Measurements from ENCODE around the gene ENTREP1. TPM values are rescaled to one million over a fixed set of nuclear protein-coding genes. Genes with fewer than 3 reads are reported as not detected.

ENTREP1 gene
- total and polyA plus RNA-seq, 2 donors (not counting 1 experiment from before 2014, with no cell fraction given): not detected

GRCh38 chr9:69342769-69343168 lies 17.8 kb downstream of the ENTREP1 start:
- no peaks in the 10 kb centered on the region for H3K9me3 ChIP-seq (ENCODE audit: control extremely low read depth in 1 of 3, control insufficient read depth in 2 of 3, insufficient read depth in 1 of 3, low read length in 2 of 3)
- H3K27me3 ChIP-seq (replicated peaks in 1 of 4; ENCODE audit: control extremely low read depth in 1 of 4, control insufficient read depth in 3 of 4, insufficient read depth in 4 of 4, low read length in 3 of 4): no peaks in the 10 kb centered on the region
- no peaks in the 10 kb centered on the region for H3K4me1 ChIP-seq (ENCODE audit: control insufficient read depth in 2 of 2, insufficient read depth in 2 of 2, low read length in 2 of 2)
- H2AFZ ChIP-seq (ENCODE audit: insufficient read depth, low read depth, low read length, poor library complexity, severe bottlenecking): no peak overlapping the region
- no peak overlapping the region for H3K9ac ChIP-seq (ENCODE audit: low read length)
- intact Hi-C loops (cut with micrococcal nuclease): no loop called here
- no peaks in the 10 kb centered on the region for H4K20me1 ChIP-seq (ENCODE audit: control insufficient read depth, insufficient read depth, low read length, poor library complexity, severe bottlenecking)
- H3K4me3 ChIP-seq (ENCODE audit: control extremely low read depth in 1 of 5, extremely low read depth in 1 of 5, insufficient read depth in 1 of 5, low read depth in 2 of 5, low read length in 4 of 5): no peak overlapping the region
- POLR2A ChIA-PET: no interaction called here
- 71% methylated on average over 1 of the region's 1 CpG for WGBS (ENCODE audit: insufficient coverage)
- DNase-seq: no peak
- no peak overlapping the region for H3K27ac ChIP-seq (ENCODE audit: low read length in 2 of 2)
- no peak for ATAC-seq (ENCODE audit: low read depth)
- Mint-ChIP-seq H3K4me1 (no peaks in the 10 kb centered on the region), H3K27me3 (peaks cover 13% of the 10 kb centered on the region), H3K27ac (no peak overlapping the region), H3K4me3 (no peak overlapping the region), H3K9me3 (ENCODE audit: insufficient read depth) (no peaks in the 10 kb centered on the region)
- TF ChIP-seq CTCF (IDR thresholded peaks at IDR 0.05): no peak
- TF ChIP-seq EZH2 (IDR thresholded peaks at IDR 0.05; ENCODE audit: borderline replicate concordance, insufficient read depth, low read depth, low read length, poor library complexity, severe bottlenecking): no peak
- H3K4me2 ChIP-seq (replicated peaks; ENCODE audit: low read depth, low read length, poor library complexity, severe bottlenecking): no peak overlapping the region
- H3K79me2 ChIP-seq (ENCODE audit: control insufficient read depth, insufficient read depth, low read length): no peaks in the 10 kb centered on the region
- CTCF ChIA-PET: no interaction called here
- no peaks in the 10 kb centered on the region for H3K36me3 ChIP-seq (replicated peaks in 1 of 2; ENCODE audit: control extremely low read depth in 1 of 2, control insufficient read depth in 1 of 2, extremely low read depth in 1 of 2, insufficient read depth in 2 of 2, low read length in 1 of 2)

- H3K79me2 ChIP-seq (ENCODE audit: control insufficient read depth, insufficient read depth, low read length): no peaks in the 10 kb centered on the region
- H3K4me2 ChIP-seq (replicated peaks; ENCODE audit: low read depth, low read length, poor library complexity, severe bottlenecking): no peak overlapping the region
- no peak overlapping the region for H2AFZ ChIP-seq (ENCODE audit: insufficient read depth, low read depth, low read length, poor library complexity, severe bottlenecking)
- H3K4me3 ChIP-seq (ENCODE audit: control extremely low read depth in 1 of 5, extremely low read depth in 1 of 5, insufficient read depth in 1 of 5, low read depth in 2 of 5, low read length in 4 of 5): no peak overlapping the region
- Mint-ChIP-seq H3K4me3 (no peak overlapping the region), H3K27ac (no peak overlapping the region), H3K27me3 (peaks cover 17% of the 10 kb centered on the region), H3K4me1 (no peaks in the 10 kb centered on the region), H3K9me3 (ENCODE audit: insufficient read depth) (no peaks in the 10 kb centered on the region)
- H3K4me1 ChIP-seq (ENCODE audit: control insufficient read depth in 2 of 2, insufficient read depth in 2 of 2, low read length in 2 of 2): no peaks in the 10 kb centered on the region
- H3K36me3 ChIP-seq (replicated peaks in 1 of 2; ENCODE audit: control extremely low read depth in 1 of 2, control insufficient read depth in 1 of 2, extremely low read depth in 1 of 2, insufficient read depth in 2 of 2, low read length in 1 of 2): no peaks in the 10 kb centered on the region
- H3K9me3 ChIP-seq (ENCODE audit: control extremely low read depth in 1 of 3, control insufficient read depth in 2 of 3, insufficient read depth in 1 of 3, low read length in 2 of 3): no peaks in the 10 kb centered on the region
- no peaks in the 10 kb centered on the region for H4K20me1 ChIP-seq (ENCODE audit: control insufficient read depth, insufficient read depth, low read length, poor library complexity, severe bottlenecking)
- no peak for TF ChIP-seq EZH2 (IDR thresholded peaks at IDR 0.05; ENCODE audit: borderline replicate concordance, insufficient read depth, low read depth, low read length, poor library complexity, severe bottlenecking)
- 90% methylated on average over 4 of the region's 4 CpGs for whole genome bisulfite sequencing (ENCODE audit: insufficient coverage)
- ATAC-seq (ENCODE audit: low read depth) (no peak), DNase-seq (no peak)
- intact Hi-C loops (cut with micrococcal nuclease): no loop called here
- H3K27ac ChIP-seq (ENCODE audit: low read length in 2 of 2): no peak overlapping the region
- H3K9ac ChIP-seq (ENCODE audit: low read length): no peak overlapping the region
- ChIA-PET CTCF (no interaction called here), POLR2A (no interaction called here)
- H3K27me3 ChIP-seq (replicated peaks in 1 of 4; ENCODE audit: control extremely low read depth in 1 of 4, control insufficient read depth in 3 of 4, insufficient read depth in 4 of 4, low read length in 3 of 4): no peaks in the 10 kb centered on the region
Measured at GRCh38 chr9:69344459-69344858, 19.4 kb downstream of the ENTREP1 start.
